NCI-H146 treated with DMSO at 0.1 percent for 48 hours (cell line): ENCODE results near the gene CETP.
A peak's percentile ranks its signal among the peaks of the same experiment; 100 is the strongest.
"Not testable (repeated sequence)": the region's sequence is repeated elsewhere in the genome, so short reads cannot be mapped to it uniquely, and the experiment has no call there.

Source experiments
- DNase-seq: peaks from one replicate; lab custom pipeline; 2025; ENCODE audit not compliant: unreplicated experiment; lab: John Stamatoyannopoulos, UW

CETP gene

GRCh38 chr16:56980792-56981724, 19.3 kb downstream of the CETP start:
- no peak for DNase-seq

- no peak for DNase-seq
Measured at GRCh38 chr16:56981729-56982271, 20.1 kb downstream of the CETP start.

DNA sequence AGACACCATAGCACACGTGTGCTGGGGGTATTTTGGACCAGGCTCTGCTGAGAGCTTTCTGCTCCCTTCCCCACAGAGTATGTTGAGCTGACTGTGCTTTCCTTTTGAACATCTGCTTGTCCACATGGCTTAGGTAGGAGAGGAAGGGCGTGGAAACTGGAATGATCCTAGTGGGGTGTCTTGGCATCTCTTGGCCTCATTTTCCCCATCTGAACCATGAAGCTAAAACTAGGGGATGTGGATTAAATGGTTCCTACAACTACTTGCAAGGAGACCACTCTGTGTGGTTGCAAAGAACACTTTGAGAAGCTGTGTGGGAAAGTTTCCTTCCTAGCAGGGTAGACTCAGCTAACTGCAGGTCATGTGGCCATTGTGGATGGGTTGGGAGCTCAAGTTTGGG, 20.9 kb downstream of the CETP start:
- no peak for DNase-seq

DNA sequence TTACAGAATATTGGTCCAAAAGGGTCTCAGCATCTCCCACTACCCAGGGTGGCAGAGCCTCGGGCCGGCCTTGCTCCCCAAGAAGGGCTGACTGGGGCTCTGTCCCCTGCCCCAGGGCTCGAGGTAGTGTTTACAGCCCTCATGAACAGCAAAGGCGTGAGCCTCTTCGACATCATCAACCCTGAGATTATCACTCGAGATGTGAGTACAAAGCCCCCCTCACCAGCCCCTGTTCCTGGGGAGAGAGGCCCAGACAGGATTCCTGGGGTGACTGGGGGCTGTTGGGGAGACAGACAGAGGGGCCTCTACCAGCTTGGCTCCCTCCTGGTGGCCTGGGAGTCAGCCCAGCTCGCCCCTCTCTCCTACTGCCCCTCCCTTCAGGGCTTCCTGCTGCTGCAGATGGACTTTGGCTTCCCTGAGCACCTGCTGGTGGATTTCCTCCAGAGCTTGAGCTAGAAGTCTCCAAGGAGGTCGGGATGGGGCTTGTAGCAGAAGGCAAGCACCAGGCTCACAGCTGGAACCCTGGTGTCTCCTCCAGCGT, 21.5 kb downstream of the CETP start:
- no peak for DNase-seq

DNA sequence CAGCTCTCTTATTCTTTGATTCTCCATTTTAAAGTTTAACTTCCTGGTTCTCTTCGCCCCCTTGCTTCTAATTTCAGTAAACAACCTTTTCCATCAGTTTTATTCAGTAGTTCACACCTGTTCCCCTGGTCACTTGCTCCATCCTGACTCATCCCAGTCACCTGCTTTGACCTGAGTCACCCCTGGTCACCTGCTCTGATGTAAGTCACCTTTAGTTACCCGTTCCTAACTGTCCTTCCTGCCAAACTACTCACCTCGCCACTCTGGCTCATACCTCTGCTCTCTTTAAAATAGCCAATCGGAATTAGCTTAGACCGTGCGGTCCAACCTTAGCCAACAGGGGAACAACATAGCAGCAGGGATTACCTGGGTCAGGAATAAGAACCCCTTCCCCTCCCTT, 22.9 kb downstream of the CETP start:
- no peak for DNase-seq

- no peak for DNase-seq
Measured at GRCh38 chr16:56985288-56985961, 23.7 kb downstream of the CETP start.

- no peak for DNase-seq
Measured at GRCh38 chr16:56985962-56986360, 24.2 kb downstream of the CETP start.

GRCh38 chr16:56986361-56986760, 24.6 kb downstream of the CETP start:
- DNase-seq: no peak

DNA sequence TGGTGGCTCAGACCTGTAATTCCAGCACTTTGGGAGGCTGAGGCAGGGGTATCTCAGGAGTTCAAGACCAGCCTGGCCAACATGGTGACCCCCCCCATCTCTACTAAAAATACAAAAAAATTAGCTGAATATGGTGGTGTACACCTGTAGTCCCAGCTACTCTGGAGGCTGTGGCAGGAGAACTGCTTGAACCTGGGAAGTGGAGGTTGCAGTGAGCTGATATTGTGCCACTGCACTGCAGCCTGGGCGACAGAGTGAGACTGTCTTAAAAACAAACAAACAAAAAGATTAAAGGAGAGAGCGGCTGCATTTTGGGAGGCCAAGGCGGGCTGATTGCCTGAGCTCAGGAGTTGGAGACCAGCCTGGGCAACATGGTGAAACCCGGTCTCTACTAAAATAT, 25.2 kb downstream of the CETP start:
- not testable (repeated sequence) for DNase-seq

DNA sequence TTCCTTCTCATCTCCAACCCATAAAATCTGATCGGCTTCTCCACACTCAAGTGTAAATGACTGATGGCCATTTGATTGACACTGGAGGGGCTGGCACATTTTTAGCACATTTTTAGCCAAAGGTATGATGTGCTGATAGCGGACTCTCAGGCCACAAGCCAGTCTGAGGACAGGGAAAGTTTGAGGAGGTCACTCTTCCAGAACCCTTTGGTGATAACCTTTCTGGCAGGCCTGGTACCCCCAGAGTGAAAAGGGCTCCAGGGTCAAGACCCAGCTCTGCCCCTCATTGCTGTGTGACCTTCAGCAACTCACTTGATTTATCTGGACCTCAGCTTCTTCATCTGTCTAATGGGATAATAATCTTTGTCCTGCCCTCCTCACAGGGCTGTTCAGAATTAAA, 25.9 kb downstream of the CETP start:
- no peak for DNase-seq

- DNase-seq: no peak
Measured at GRCh38 chr16:56988161-56988947, 26.6 kb downstream of the CETP start.

DNA sequence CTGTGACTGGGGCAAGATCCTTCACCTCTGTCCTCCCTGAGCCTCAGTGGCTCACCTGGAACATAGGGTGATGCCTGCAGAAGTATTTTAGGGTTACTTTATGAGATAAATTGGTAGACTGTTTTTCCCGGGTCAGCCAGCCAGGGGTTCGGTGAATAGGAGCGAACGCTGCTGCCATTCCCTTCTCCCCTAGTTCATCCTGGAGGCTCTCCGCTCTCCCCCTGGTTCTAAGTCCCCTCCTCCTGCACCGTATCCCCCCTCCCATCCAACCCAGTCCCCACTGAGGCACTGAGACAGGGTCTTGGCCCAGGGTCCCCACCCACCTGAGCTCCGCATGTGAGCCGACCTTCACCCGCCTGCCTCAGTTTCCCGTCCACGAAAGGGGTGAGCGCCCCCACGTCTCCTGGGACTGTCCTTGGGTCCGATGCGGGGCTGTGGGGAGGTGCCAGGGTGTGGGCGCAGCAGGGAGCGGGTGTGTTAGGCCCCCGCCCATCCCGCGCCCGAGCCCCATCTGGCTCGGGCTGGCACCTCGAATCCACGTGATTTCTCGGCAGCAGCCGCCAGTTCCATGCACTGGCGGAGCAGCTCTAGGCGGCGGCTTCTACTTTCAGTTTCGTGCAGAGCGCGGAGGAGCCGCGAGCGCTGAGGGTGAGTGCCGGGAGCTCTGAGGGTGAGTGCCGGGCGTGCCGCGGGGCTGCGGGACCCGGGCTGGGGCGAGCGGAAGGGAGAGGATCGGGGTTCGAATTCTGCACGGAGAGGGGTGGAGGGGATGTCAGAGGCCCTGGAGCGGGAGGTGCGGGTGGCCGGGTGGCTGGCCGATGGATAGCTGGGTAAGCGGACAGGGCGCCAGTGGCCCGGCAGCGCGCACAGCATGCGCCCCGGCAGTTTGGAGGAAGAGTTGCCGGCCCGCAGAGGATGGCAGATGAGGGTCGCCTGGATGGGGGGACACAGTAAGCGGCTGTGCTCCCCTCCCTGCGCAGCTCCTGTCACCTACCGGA, 27.5 kb downstream of the CETP start, which contains the start of gene NLRC5:
Gene NLRC5 (plus strand): TSS at position 610 of the 998 bp plus-strand sequence. CDS start 31,156 bp downstream, outside the sequence.
- DNase-seq: peak; percentile 17

DNA sequence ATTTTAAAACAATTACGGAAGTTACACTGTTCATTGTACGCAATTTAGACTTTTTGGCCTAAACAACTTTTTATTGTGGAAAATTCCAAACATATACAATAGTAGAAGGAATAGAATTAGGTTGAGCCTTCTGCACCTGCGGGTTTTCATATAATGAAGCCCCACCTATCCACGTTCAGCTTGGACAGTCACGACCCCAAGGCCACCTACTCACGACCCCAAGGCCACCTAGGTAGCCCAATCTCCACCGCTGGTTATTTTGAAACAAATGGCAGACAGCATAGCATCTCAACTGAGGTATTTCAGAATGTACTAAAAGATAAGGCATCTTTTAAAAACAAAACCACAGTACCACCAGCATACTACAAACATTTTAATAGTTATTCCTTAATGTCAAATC, 28.2 kb downstream of the CETP start:
- no peak for DNase-seq

DNA sequence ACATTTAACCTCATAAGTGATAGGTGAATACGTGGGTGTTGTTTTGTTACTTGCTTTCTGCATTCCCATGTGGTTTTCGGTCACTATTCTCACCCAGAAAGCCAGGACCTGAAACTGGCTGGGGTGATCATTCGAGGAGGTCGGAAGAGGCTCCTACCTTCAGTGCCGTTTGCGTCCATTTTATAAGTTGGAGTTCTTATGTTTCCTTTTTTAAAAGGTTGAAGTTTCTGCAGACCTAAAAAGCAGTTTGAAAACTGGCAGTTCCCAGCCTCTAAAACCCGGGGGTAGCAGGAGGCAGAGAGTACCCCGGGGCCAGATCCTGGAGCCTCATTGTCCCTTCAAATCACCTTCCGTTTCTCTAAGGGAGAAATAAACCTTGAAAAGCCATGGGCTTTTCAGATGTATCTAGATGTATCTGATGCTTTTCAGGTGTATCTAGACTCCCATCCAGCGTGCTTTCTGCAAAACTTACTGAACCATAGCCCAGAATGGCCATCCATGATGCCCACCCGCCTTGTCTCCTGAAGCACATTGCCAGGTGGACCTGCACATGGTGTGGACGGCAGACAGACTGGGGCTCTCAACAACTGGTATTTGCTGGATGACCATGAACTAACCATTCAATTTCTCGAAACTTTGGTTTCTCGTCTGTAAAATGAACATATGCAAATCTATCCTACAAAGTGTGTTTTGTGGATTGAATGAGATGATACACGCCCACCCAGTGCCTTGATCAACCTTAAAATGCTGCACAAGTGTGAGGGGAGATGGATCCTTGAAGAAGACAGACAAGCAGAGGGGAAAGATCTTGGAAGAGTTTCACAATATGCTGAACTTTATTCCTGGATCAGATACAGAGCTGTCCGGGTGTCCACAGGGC, 28.9 kb downstream of the CETP start:
- DNase-seq: no peak

GRCh38 chr16:56992431-56992830, 30.7 kb downstream of the CETP start:
- not testable (repeated sequence) for DNase-seq

DNA sequence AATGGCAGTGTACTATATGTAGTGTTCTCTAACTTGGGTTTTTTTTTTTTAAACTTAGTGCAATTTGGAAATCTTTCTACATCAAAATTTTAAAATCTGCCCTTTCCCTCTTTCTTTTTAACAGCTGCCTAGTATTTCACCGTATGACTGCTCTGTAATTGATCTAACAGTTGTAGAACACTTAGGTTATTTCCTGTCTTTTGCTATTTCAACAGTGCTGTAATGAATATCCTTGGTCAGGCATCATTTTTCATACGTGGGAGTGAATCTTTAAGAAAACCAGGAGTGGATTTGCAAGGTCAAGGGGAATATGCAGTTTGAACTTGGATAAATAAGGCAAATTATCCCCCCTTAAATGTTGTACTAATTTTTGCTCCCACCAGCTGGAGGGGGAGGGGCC, 31.5 kb downstream of the CETP start:
- DNase-seq: no peak

DNA sequence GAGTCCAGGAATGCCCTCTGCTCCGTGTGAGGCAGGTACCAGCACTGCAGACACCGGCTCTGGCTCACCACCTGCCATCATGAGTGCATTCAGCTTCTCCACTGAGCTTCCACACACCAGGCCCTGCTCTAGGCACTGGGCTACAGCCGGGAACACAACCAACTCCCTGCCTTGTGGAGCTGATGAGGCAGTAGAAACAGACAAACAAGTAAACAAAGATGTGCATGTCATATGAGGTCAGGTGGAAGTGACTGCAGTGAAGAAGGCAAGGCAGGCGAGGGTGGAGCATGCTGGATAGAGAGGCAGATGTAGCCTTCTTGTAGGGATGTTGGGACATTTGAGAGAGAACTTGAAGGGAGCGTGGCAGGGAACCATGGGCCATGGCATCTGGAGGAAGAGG, 32.6 kb downstream of the CETP start:
- DNase-seq: no peak

DNA sequence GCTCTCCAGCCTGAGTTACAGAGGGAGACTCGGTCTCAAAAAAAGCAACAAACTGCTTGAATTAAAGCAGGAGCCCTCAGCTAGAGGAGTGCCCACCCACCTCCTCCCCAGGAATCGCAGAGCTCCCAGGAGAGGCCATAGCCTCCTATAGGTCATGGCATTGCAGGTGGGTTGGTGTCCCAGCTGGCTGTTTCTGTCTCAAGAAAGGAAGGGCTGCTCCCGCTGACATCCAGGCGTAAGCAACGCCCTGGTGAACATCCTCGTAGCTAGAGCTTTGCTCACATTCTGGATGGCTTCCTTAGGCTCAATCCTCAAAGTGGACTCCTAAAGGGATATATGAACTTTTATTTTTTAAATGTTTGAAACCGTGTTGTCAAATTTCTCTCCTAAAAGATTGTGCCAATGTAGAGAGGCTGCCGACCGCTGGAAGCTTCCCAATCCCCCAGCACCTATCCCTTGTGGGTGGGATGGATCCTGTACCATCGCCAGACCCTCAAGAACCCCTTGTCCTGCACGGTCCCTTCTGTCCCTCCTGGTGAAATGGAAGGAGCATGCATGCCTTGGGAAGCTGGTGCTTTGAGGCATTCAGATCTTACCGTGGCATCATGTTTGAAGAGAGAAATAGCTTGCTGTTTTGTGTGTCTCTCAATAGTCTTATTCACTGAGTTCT, 33.5 kb downstream of the CETP start:
- DNase-seq: no peak
